ENCODE results near the gene VSIG10.
A peak's percentile ranks its signal among the peaks of the same experiment; 100 is the strongest.
"Not testable (repeated sequence)": the region's sequence is repeated elsewhere in the genome, so short reads cannot be mapped to it uniquely, and the experiment has no call there.

VSIG10 gene

DNA sequence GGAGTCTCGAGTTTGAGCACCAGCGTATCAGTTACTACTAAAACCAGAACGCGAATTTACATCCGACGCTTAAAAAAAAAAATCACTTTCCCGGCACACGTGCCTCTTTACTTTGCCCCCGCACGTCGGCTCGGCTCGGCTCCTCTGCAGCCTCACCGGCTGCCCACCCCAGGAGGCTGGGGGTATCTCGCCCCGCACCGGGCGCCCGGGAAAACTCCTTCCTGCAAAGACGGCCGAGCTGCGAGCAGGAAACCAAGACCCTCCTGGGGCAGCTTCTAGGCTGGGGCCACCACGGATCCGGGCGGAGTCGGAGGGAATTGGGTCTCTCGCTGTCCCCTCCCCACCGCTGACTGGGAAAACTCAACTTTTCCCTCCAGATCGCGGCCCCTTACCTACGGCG is 610 bp downstream of the VSIG10 start:
- peak; percentile 5 for DNase-seq

DNA sequence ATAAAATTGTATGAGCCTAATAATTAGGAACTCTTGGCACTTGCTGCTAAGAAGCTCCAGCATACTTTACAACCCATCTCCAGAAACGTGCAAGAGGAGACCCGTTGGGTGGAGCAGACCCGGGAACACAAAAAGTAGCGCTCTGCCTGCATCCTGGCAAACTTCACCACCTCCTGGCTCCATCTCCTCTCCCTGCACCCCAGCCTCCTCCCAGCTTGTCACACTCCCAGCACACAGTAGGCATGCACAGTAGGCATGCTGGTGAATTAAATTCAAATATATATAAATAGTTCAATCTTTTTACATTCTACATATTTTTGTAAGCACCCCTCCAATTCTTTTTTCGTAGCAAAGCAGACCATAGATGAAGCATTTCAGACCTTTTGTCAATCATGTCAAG is 1.2 kb downstream of the VSIG10 start:
- DNase-seq: no peak

DNA sequence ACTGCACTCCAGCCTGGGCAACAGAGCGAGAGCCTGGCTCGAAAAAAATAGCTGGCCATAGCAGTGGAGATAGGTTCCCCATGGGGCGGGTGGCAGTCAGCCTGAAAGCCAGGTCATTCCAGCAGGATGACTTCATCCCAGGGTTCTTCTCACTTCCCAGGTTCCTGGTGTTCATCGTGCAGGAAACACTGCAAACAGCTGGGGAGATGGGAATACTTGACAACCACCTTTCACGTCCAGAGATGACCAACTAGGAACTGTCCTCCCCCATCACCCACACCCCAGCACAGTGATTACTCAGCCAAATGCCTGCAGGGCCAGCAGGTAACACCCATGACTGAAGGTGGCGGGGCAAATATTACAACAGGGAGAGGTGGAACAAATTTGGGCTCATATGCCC is 1.7 kb downstream of the VSIG10 start:
- no peak for DNase-seq

GRCh38 chr12:118101051-118101450 is 2.8 kb downstream of the VSIG10 start:
- DNase-seq: no peak

DNA sequence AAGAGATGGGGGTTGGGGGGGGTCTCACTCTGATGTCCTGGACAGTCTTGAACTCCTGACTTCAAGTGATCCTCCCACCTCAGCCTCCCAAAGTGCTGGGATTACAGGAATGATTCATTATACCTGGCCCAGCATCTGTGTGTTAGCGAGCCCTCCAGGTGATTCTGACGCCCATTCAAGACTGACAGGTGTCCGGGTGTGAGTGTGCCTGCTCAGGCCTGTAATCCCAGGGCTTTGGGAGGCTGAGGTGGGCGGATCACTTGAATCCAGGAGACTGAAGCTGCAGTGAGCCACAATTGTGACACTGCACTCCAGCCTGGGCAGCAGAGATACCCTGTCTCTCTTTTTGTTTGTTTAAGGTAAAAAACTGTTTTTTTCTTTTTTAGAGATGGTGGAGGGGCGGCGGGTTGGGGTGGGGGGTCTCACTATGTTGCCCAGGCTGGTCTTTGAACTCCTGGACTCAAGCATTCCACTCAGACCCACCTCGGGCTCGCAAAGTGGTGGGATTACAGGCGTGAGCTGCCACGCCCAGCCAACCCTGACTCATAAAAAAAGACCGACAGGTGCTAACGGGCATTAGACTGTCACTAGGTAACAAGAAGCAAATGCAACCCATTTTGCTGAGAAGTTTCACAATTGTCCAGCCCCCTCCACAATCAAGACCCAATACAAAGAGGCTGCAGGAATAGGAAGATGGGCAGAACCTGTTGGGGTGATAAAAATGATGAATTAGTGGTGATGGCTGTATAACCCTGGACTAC is 4.7 kb downstream of the VSIG10 start:
- no peak for DNase-seq

- no peak for DNase-seq
These were observed 5.4 kb downstream of the VSIG10 start for GRCh38 chr12:118098401-118098800.

- DNase-seq: no peak
These were observed 9.8 kb downstream of the VSIG10 start for GRCh38 chr12:118094039-118094438.

DNA sequence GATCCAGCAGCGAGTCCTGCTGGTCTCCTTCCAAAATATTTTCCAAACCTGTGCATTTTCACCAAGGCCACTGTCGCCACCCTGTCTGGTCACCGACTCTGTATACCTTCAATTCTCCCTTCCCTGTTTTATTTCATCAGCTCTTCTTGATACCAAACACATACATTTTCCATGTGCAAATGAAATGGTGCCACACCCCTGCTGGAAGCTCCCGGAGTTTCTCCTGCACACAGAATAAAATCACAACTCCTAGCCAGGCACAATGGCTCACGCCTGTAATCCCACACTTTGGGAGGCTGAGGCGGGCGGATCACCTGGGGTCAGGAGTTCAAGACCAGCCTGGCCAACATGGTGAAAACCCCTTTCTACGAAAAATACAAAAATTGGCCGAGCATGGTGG is 14.0 kb downstream of the VSIG10 start:
- DNase-seq: no peak

DNA sequence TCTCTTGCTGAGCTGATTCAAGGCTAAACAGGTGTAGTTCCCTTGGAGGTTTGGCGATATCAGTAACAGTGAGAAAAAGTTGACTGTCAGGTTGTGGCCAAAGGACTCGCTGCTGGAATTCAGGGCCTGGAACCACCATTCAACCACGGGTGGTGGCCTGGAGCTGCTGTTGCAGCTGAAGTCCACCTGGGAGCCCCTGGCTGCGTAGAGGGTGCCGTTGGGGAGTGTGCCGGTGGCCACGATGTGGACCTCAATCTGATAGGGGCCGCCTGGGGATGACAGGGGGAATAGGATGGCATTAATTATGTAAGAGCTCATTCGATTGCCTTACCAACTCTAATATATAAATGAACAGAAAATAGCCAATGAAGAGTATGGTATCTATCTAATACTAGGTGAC is 21.6 kb downstream of the VSIG10 start:
- DNase-seq: no peak

GRCh38 chr12:118081521-118081920 is 22.3 kb downstream of the VSIG10 start:
- DNase-seq: not testable (repeated sequence)

- no peak for DNase-seq
These were observed 30.0 kb downstream of the VSIG10 start for GRCh38 chr12:118073768-118074167.

- DNase-seq: no peak
These were observed 33.2 kb downstream of the VSIG10 start for GRCh38 chr12:118070650-118071049.

DNA sequence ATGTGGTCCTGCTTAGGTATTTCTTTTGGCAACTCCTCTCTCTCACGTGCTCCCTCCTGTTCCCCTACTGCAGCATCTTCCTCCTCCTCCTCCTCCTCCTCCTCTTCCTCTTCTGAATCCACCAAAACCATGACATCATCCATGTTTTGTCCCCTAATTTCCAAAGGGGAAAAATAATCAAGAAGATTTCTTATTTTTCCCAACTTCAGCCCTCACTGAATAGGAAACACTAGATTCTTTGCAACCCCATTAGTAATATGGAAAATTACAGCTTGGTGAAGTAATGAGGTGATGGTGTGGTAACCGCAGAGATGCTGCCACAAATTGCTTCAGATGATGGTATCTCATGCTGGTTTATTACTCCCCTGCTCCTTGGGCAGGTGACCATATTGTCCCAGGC is 35.4 kb downstream of the VSIG10 start:
- no peak for DNase-seq

- DNase-seq: no peak
These were observed 38.4 kb downstream of the VSIG10 start for GRCh38 chr12:118065380-118065779.

DNA sequence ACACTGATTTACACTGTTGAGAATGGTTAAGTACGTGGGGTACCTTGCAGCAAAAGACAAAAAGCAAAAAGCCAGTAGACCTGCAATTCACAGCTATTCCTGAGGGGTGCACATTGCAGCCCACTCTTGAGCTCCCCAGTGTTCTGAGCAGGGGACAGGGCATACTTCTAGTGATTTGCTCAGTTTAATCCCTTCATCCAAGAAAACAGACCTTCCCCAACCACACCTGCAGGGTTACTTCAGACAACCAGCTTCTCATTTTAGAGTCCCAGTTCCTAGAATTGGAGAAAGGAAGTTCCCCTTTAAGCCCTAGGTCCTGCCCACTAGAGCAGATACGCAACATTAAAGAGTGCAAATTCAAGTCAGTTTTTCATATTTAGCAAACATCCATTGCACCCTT is 39.2 kb downstream of the VSIG10 start:
- DNase-seq: no peak

DNA sequence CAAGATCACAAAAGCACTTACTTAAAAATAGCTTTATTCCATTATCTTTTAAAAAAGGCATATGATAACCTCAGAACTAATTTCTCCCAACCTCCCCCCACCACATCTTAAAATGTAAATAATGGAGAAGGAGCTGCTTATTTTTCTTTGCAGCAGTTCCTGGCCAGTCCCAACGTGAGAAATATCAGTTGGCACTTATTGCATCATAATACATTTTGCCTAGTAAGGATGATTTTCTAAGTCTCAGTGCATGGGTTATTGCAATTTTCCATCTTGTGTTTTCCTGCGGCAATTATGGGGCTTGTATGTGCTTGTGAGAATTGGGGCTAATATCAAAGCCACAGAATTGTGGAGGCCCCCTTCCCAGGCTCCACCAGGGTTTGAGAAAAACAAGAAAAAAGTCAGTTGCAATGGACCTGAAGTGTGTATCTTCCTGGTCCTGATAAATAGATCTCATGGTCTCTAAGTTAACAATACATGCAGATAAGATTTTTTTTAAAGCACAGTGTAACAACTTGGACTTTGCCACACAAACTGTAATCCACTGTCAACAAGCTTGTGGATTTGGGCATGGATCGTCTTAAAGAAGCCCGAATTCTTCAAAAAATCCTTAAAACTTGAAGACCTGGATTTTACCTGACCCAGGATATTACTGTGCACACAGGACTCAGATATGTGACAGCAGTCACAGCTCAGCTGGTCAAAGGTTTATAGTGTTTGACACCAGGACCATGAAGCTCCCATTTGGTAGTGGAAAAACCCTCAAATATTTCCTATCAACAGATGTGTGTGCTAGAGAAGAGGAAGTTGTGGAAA is 40.0 kb downstream of the VSIG10 start:
- DNase-seq: no peak

GRCh38 chr12:118061873-118062843 is 41.7 kb downstream of the VSIG10 start:
- DNase-seq: peak; percentile 23

- peak; percentile 58 for DNase-seq
These were observed 42.6 kb downstream of the VSIG10 start, which contains the start of gene WSB2 for GRCh38 chr12:118061011-118061872. WSB2 (minus strand) TSS chr12:118061179; CDS start chr12:118061048, 131 bp downstream.

DNA sequence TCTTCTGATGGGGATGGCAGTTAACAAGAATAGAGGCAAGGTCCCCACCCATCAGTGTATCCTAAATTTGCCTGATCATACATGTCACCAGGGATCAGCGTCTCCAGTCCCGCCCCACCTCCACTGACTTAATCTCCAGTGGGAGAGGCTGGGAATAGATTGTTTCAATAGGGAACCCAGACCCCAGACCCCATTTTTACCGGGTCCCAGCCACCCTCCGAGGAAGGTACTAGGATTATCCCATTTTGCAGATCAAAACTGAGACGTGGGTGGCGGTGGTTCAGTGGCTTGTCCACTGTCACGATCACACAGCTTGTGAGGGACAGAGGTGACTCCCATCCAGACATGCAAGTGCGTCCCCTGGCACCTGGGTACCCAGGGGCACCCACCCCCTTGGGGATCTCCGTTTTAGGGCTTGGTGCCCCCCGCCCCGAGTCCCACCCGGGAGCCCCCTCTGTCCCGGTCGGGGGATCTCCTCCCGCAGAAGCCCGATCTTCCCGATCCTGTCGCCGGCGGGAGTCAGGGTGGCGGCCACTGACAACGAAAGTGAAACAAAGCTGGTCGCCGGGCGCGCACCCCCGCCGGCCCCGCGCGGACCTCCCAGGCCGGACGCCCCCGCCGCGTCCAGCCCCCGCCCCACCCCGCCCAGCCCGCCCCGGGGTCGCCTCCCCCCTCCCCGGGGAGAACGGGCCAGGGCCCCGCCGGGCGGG is 43.4 kb downstream of the VSIG10 start:
- DNase-seq: peak; percentile 31

DNA sequence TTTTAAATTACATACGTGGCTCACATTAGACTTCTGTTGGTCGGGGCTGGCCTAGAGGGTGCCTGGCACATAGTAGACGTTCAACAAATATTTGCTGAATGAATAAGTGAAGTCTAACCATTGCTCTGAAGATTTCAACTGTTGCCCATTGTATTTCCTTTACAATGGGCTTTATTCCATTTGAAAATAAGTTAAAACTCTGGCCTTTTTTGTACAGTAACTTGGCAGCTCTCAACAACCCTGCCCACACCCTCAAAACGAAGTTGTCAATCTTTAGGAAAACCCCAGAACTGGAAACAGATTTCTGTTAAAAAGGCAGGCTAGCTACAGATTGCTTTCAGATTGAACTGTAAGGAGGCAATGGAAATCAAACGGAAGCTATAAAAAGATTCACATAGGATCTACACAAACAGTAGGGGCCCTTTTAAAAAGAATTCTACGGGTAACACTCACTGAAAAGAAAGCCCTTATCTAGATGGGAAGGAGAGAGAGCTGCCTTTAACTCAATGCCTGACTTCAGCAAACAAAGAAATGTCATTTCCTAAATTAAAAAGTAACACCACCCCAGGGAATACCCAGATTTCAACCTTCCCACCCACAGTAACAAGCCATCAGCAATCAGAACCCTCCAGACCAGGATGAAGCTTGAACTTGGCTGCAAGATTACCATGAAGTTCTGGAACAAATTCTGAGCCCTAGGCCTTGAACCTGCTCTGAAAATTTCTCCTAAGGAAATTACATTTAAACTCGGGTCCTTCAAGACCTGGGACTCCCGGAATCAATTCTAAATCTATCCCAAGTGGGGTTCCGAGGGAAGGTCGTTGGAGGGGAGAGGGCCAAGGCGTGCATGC is 44.2 kb downstream of the VSIG10 start:
- DNase-seq: no peak

All from stimulated activated CD4-positive, alpha-beta T cell treated with anti-CD3 and anti-CD28 coated beads, Interleukin-4, amount 100 ng/mL, for 24 hours (primary cell).